ENCODE data around the gene NDUFA7. TPM values are rescaled to one million over a fixed set of nuclear protein-coding genes. Genes with fewer than 3 reads are reported as not detected.

The NDUFA7 gene
- total and polyA plus RNA-seq, 2 of the 13 experiments (the other 11 are each of a cell fraction or from before 2014, with no cell fraction given), result 64.5 to 71.5 TPM

GRCh38 chr19:8363803-8364771 is 42.9 kb upstream of the NDUFA7 start, which contains the start of gene ANGPTL4 (continued):
- TF ChIP-seq NFAT5 (CRISPR knock-in tag; IDR thresholded peaks at IDR 0.05) (no peak), EED (CRISPR knock-in tag; IDR thresholded peaks at IDR 0.05) (no peak), ZBTB49 (CRISPR knock-in tag; IDR thresholded peaks at IDR 0.05; ENCODE audit: borderline replicate concordance) (no peak), ZNF451 (CRISPR knock-in tag; IDR thresholded peaks at IDR 0.05) (no peak), DR1 (CRISPR knock-in tag; IDR thresholded peaks at IDR 0.05) (no peak), SMYD3 (CRISPR knock-in tag; IDR thresholded peaks at IDR 0.05) (no peak), ZSCAN9 (CRISPR knock-in tag; IDR thresholded peaks at IDR 0.05; ENCODE audit: borderline replicate concordance) (no peak; the same call in 1 of the 2 replicates), KDM1A (CRISPR knock-in tag; IDR thresholded peaks at IDR 0.05) (no peak), KAT8 (CRISPR knock-in tag; IDR thresholded peaks at IDR 0.05) (no peak), SP4 (CRISPR knock-in tag; IDR thresholded peaks at IDR 0.05) (peak; percentile 58; the same call in 1 of the 2 replicates), YEATS4 (CRISPR knock-in tag; IDR thresholded peaks at IDR 0.05; ENCODE audit: borderline replicate concordance) (no peak), MTA3 (CRISPR knock-in tag; IDR thresholded peaks at IDR 0.05) (no peak), MZF1 (CRISPR knock-in tag; IDR thresholded peaks at IDR 0.05; ENCODE audit: borderline replicate concordance) (no peak), ZNF740 (CRISPR knock-in tag; IDR thresholded peaks at IDR 0.05) (no peak), ZNF577 (CRISPR knock-in tag; IDR thresholded peaks at IDR 0.05; ENCODE audit: borderline replicate concordance, low read depth) (no peak), NCOA1 (CRISPR knock-in tag; IDR thresholded peaks at IDR 0.05) (no peak), ZC3H13 (CRISPR knock-in tag; IDR thresholded peaks at IDR 0.05) (peak; percentile 31; the same call in 1 of the 2 replicates), ATRX (CRISPR knock-in tag; IDR thresholded peaks at IDR 0.05; ENCODE audit: borderline replicate concordance) (no peak), DMTF1 (CRISPR knock-in tag; IDR thresholded peaks at IDR 0.05) (no peak)

All from HepG2 (cell line).